CD14-positive monocyte (primary cell): ENCODE data around the gene TMPRSS3. TPM values are rescaled to one million over a fixed set of nuclear protein-coding genes. Genes with fewer than 3 reads are reported as not detected.
A peak's percentile ranks its signal among the peaks of the same experiment; 100 is the strongest.

Experiments
- DNase-seq, 3 donors: peaks; one replicate each; pipeline ENCODE4 v3.0.0-alpha.2; 2011 to 2022
- H2AFZ ChIP-seq: 2 replicates; pipeline ENCODE4 v1.6.0; 2012; ENCODE audit warnings: mild to moderate bottlenecking, low read depth, low read length, inconsistent platforms; ENCODE audit not compliant: insufficient read depth, poor library complexity, severe bottlenecking
- H3K27ac ChIP-seq, 2 donors: 1 replicate in 1 of 2; 2 replicates in 1 of 2; pipeline ENCODE4 v1.5.1; 2012 to 2013; ENCODE audit warnings: low read length in 2 of 2, control low read depth in 1 of 2, inconsistent platforms in 1 of 2, low read depth in 1 of 2, mild to moderate bottlenecking in 1 of 2
- H3K27me3 ChIP-seq, 2 donors: one replicate each; pipeline versions ENCODE4 v1.6.0 to v1.6.1; 2011 to 2013; ENCODE audit warnings: low read length in 2 of 2; ENCODE audit not compliant: control insufficient read depth in 2 of 2, insufficient read depth in 2 of 2
- H3K36me3 ChIP-seq, 2 donors: replicated peaks in 1 of 2; 1 replicate in 1 of 2; 2 replicates in 1 of 2; pipeline versions ENCODE4 v1.5.1 to v1.6.1; 2012 to 2013; ENCODE audit warnings: low read length in 2 of 2, control low read depth in 1 of 2, inconsistent platforms in 1 of 2, mild to moderate bottlenecking in 1 of 2; ENCODE audit not compliant: insufficient read depth in 2 of 2, control insufficient read depth in 1 of 2
- H3K4me1 ChIP-seq, 2 donors: 1 replicate in 1 of 2; 2 replicates in 1 of 2; pipeline versions ENCODE4 v1.5.1 to v1.6.1; 2012 to 2013; ENCODE audit warnings: low read length in 2 of 2, control low read depth in 1 of 2, inconsistent platforms in 1 of 2, mild to moderate bottlenecking in 1 of 2, moderate library complexity in 1 of 2; ENCODE audit not compliant: insufficient read depth in 2 of 2, control insufficient read depth in 1 of 2
- H3K4me2 ChIP-seq: replicated peaks from 2 replicates; pipeline ENCODE3; 2012; ENCODE audit warnings: low read length, moderate library complexity, mild to moderate bottlenecking; ENCODE audit not compliant: poor library complexity, severe bottlenecking; ENCODE audit errors: extremely low read depth
- H3K4me3 ChIP-seq, 3 experiments: fragments of 200-600 bp in 1 of 3; sonication (generic) in 1 of 3; replicated peaks in 1 of 3; 1 replicate in 2 of 3; 2 replicates in 1 of 3; pipeline ENCODE4 v1.5.1; 2011 to 2013; ENCODE audit warnings: low read length in 3 of 3, mild to moderate bottlenecking in 3 of 3, control low read depth in 2 of 3, low read depth in 2 of 3, inconsistent platforms in 1 of 3, moderate library complexity in 1 of 3
- H3K79me2 ChIP-seq: 2 replicates; pipeline ENCODE4 v1.6.0; 2012; ENCODE audit warnings: mild to moderate bottlenecking, control low read depth, inconsistent platforms, low read length, moderate library complexity; ENCODE audit not compliant: insufficient read depth
- H3K9ac ChIP-seq: 2 replicates; pipeline ENCODE4 v1.6.0; 2017; ENCODE audit warnings: low read length, mild to moderate bottlenecking; ENCODE audit not compliant: insufficient read depth, poor library complexity, severe bottlenecking
- H3K9me3 ChIP-seq, 2 donors: replicated peaks in 1 of 2; 1 replicate in 1 of 2; 2 replicates in 1 of 2; pipeline versions ENCODE4 v1.5.1 to v1.6.1; 2012 to 2013; ENCODE audit warnings: low read length in 2 of 2, control low read depth in 1 of 2; ENCODE audit not compliant: control insufficient read depth in 1 of 2, insufficient read depth in 1 of 2
- H4K20me1 ChIP-seq: 2 replicates; pipeline ENCODE4 v1.6.0; 2012; ENCODE audit warnings: mild to moderate bottlenecking, low read length, control low read depth, moderate library complexity; ENCODE audit not compliant: insufficient read depth
- H3K27ac Mint-ChIP-seq, 7 donors: one replicate each; pipeline ENCODE4 v1.8.0; 2020; ENCODE audit warnings: mild to moderate bottlenecking in 7 of 7, mixed read lengths in 7 of 7, moderate library complexity in 6 of 7, inconsistent platforms in 2 of 7
- H3K27me3 Mint-ChIP-seq, 3 donors: one replicate each; pipeline ENCODE4 v1.8.0; 2021 to 2022; ENCODE audit warnings: low read depth in 3 of 3, mild to moderate bottlenecking in 3 of 3, mixed read lengths in 3 of 3, moderate library complexity in 3 of 3, inconsistent platforms in 1 of 3
- H3K36me3 Mint-ChIP-seq, 2 donors: one replicate each; pipeline ENCODE4 v1.8.0; 2020; ENCODE audit warnings: mixed read lengths in 2 of 2, inconsistent platforms in 1 of 2, mild to moderate bottlenecking in 1 of 2
- H3K4me1 Mint-ChIP-seq: one replicate; pipeline ENCODE4 v1.8.0; 2020; ENCODE audit warnings: mild to moderate bottlenecking, mixed read lengths
- H3K4me3 Mint-ChIP-seq, 2 donors: one replicate each; pipeline ENCODE4 v1.8.0; 2020; ENCODE audit warnings: mild to moderate bottlenecking in 2 of 2, mixed read lengths in 2 of 2, moderate library complexity in 1 of 2
- H3K9me3 Mint-ChIP-seq, 7 donors: one replicate each; pipeline ENCODE4 v1.8.0; 2020 to 2022; ENCODE audit warnings: mixed read lengths in 7 of 7, mild to moderate bottlenecking in 6 of 7, moderate library complexity in 6 of 7, inconsistent platforms in 2 of 7
- WGBS: methylation state at CpG from one replicate; pipeline ENCODE4 v1.1.5; 2013; ENCODE audit warnings: missing lambda C conversion rate; ENCODE audit not compliant: insufficient coverage; 5-methylcytosine and 5-hydroxymethylcytosine counted together
- intact Hi-C, 2 donors: fragments of 100-400 bp; cut with micrococcal nuclease; formaldehyde crosslinking; loops; one replicate each; pipeline versions ENCODE4 v1.15.0 to v1.15.1; 2023
- polyA plus RNA-seq, 3 donors: library from polyadenylated mRNA; depleted of rRNA in 1 of 3; unstranded in 2 of 3; stranded (reverse) in 1 of 3; fragments of 300-500 nt in 2 of 3; fragments of >200 nt in 1 of 3; fragmentation: Illumina TruSeq in 2 of 3; gene quantifications; 1 replicate in 2 of 3; 2 replicates in 1 of 3; pipeline ENCODE4 v1.2.3, GENCODE V29; 2012 to 2021
- TF ChIP-seq, protein P1 (sequence below): fragments of 200-600 bp; IDR thresholded peaks from one replicate; pipeline ENCODE4 v1.8.0; 2022; ENCODE audit warnings: antibody characterized with exemption, mild to moderate bottlenecking

The TMPRSS3 gene
- polyA plus RNA-seq, 3 donors = 0.30 TPM; not detected in 2

DNA sequence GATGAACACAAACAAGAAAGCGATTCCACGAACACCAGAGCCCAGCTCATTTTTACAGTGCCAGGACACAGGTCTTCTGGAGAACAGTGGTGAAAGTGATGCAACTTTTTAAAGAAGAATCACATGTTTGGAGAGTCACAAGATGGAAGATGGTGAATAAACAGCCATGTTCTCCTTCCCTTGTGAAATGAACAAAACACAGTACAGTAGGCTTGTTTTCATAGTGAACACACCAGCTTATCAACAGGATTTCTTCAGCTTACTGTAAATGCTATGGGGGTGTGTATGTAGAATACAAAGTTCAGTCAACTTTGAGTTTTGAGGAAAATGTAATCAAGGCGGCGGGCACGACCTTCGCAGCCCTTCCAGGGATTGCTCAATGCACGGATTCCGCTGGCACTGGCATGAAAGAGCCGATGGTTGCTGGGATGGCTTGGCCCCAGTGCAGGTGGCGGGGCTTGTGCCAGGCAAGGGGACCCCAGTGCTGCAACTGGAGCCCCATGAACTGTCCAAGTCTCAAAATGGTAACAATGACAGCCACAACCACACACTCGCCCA lies 9.7 kb downstream of the TMPRSS3 start:
- H3K27ac Mint-ChIP-seq = peak overlapping the region in 5 of 7 donors; percentile 40 to 90 (median 58)
- peak in 2 of 3 donors; percentile 25 to 27 for DNase-seq
- no peaks in the 10 kb centered on the region for H4K20me1 ChIP-seq
- peaks cover 11 to 20% (median 15%) of the 10 kb centered on the region in 7 donors for H3K9me3 Mint-ChIP-seq
- 79% methylated on average over 8 of the region's 11 CpGs for WGBS
- no peak overlapping the region for H3K9ac ChIP-seq
- H3K9me3 ChIP-seq = peaks cover 19 to 28% of the 10 kb centered on the region in 2 donors
- H3K36me3 Mint-ChIP-seq = no peaks in the 10 kb centered on the region
- TF ChIP-seq, protein P1, sequence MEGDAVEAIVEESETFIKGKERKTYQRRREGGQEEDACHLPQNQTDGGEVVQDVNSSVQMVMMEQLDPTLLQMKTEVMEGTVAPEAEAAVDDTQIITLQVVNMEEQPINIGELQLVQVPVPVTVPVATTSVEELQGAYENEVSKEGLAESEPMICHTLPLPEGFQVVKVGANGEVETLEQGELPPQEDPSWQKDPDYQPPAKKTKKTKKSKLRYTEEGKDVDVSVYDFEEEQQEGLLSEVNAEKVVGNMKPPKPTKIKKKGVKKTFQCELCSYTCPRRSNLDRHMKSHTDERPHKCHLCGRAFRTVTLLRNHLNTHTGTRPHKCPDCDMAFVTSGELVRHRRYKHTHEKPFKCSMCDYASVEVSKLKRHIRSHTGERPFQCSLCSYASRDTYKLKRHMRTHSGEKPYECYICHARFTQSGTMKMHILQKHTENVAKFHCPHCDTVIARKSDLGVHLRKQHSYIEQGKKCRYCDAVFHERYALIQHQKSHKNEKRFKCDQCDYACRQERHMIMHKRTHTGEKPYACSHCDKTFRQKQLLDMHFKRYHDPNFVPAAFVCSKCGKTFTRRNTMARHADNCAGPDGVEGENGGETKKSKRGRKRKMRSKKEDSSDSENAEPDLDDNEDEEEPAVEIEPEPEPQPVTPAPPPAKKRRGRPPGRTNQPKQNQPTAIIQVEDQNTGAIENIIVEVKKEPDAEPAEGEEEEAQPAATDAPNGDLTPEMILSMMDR = no peak
- intact Hi-C loops = no loop called here
- peaks cover 20 to 46% of the 10 kb centered on the region in 2 donors for H3K4me1 ChIP-seq
- no peaks in the 10 kb centered on the region for H3K27me3 ChIP-seq
- peak overlapping the region in 1 of 2 donors; percentile 43 for H3K4me3 Mint-ChIP-seq
- H3K27ac ChIP-seq = peak overlapping the region in 1 of 2 donors; percentile 39
- no peak overlapping the region for H2AFZ ChIP-seq
- peaks cover 63% of the 10 kb centered on the region for H3K4me1 Mint-ChIP-seq
- no peak overlapping the region for H3K4me2 ChIP-seq
- no peak overlapping the region for H3K4me3 ChIP-seq
- H3K79me2 ChIP-seq = no peaks in the 10 kb centered on the region
- no peaks in the 10 kb centered on the region for H3K36me3 ChIP-seq
- peaks cover 1 to 7% (median 4%) of the 10 kb centered on the region in 3 donors for H3K27me3 Mint-ChIP-seq

DNA sequence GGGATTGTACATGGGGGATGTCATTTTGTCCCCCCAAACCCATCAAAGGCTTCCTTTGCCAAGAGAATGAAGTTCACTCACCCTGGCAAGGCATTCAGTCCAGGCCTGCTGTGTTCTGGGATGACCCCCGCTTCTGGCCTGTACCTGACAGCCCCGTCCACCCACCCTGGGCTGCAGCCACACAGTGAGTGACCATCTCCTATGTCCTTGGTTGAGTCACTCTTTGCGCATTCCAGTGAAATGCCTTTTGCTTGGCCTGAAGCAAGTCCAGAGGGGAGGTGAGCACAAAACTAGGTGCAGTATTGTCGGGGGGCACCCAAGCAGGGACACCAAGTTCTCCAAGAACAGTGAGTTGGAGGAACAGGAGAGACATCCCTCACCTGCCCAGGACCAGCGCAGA lies 10.2 kb downstream of the TMPRSS3 start:
- H3K4me1 ChIP-seq = peaks cover 20 to 46% of the 10 kb centered on the region in 2 donors
- no peak overlapping the region for H3K9ac ChIP-seq
- H3K4me3 ChIP-seq = no peak overlapping the region
- H2AFZ ChIP-seq = no peak overlapping the region
- Mint-ChIP-seq H3K27ac (peak overlapping the region; percentile 42 to 90 (median 79)), H3K4me1 (peaks cover 63% of the 10 kb centered on the region), H3K4me3 (peak overlapping the region in 1 of 2 donors; percentile 43), H3K36me3 (no peaks in the 10 kb centered on the region), H3K27me3 (peaks cover 1 to 7% (median 4%) of the 10 kb centered on the region in 3 donors), H3K9me3 (peaks cover 11 to 20% (median 15%) of the 10 kb centered on the region in 7 donors)
- no peak overlapping the region for H3K4me2 ChIP-seq
- no peaks in the 10 kb centered on the region for H3K79me2 ChIP-seq
- TF ChIP-seq, protein P1 = no peak
- peaks cover 19 to 29% of the 10 kb centered on the region in 2 donors for H3K9me3 ChIP-seq
- DNase-seq = no peak
- WGBS = 100% methylated on average over 4 of the region's 5 CpGs
- H3K27ac ChIP-seq = peak overlapping the region; percentile 39 to 51
- H3K27me3 ChIP-seq = no peaks in the 10 kb centered on the region
- no peaks in the 10 kb centered on the region for H3K36me3 ChIP-seq
- intact Hi-C loops = no loop called here
- H4K20me1 ChIP-seq = no peaks in the 10 kb centered on the region
